ENCODE results near the gene SIAH2.

SIAH2 gene

DNA sequence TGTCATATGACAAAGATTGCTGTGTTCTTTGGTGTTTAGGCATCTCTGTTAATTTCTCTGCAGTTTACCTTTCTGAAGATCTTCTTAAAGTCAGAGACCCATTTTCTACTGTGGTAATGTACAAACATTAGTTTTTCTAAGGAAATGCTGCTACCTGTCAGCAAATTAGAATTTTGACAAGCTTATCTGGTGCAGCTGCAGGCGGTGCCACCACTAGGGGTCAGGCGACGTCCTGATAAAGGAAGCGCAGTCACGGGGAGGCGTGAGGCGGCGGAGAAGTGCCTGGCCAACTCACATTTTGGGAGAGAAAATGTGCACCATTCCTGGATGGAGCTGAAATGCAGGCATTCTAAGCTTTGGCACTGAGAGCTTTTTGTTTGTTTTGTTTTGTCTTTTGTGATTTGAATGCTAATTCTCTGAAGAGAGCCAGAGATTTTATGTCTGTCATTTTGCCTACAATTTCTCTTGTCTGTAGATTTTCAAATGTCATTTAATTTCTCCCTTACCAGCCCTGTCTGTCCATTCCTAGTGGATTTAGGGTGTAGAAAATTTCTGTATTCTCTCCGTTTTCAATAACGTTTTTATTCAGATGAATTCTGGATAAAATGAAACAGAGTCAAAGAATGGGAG is 24.9 kb upstream of the SIAH2 start:
- no peaks in the 10 kb centered on the region for H3K9me3 Mint-ChIP-seq
- peaks cover 0 to 4% of the 10 kb centered on the region in 2 donors for H3K4me1 Mint-ChIP-seq (ENCODE audit: low read depth in 2 of 2)
- DNase-seq, result peak; percentile 71 to 73 (median 72)
- no peaks in the 10 kb centered on the region for H3K27me3 Mint-ChIP-seq
- no peak overlapping the region for H3K4me3 Mint-ChIP-seq
- peak; percentile 99 for ATAC-seq (replicated peaks)
- no peak overlapping the region for H3K27ac Mint-ChIP-seq
- H3K36me3 Mint-ChIP-seq (ENCODE audit: insufficient read depth), result peaks cover 2% of the 10 kb centered on the region

DNA sequence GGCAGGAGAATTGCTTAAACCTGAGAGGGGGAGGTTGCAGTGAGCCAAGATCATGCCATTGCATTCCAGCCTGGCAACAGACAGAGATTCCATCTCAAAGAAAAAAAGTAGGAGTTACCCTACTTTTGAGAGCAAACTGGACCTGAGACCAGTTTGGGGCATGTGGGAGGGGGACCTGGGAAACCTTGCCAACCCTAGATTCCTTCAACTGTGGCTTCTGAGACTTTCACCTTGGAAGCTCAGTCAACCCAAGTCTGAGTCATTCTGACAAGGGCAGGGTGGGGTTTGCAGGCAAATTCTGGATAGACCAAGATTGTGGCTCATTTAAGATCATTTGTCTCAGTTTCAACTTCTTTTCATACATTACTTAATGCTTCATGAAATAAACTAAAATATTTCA is 23.8 kb upstream of the SIAH2 start:
- Mint-ChIP-seq H3K4me1 (ENCODE audit: low read depth in 2 of 2) (peaks cover 0 to 4% of the 10 kb centered on the region in 2 donors), H3K36me3 (ENCODE audit: insufficient read depth) (no peaks in the 10 kb centered on the region), H3K27me3 (no peaks in the 10 kb centered on the region), H3K4me3 (no peak overlapping the region), H3K27ac (no peak overlapping the region), H3K9me3 (no peaks in the 10 kb centered on the region)
- ATAC-seq (replicated peaks) (no peak), DNase-seq (no peak)

DNA sequence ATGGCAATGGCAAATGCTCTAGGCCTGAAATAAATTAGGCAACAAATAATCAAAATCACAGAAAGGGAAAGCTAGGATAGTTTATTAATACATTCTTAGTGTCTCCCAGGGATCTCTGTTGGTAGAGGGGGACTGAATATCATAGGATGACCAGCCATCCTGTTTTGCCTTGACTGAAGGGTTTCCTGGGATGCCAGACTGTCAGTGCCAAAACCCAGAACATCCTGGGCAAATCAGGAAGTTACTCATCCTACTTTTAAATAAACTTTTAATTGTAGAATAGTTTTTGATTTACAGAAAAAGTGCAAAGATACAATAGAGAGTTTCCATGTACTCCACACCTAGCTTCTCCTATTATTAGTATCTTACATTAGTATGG is 21.8 kb upstream of the SIAH2 start:
- Mint-ChIP-seq H3K4me3 (no peak overlapping the region), H3K36me3 (ENCODE audit: insufficient read depth) (no peaks in the 10 kb centered on the region), H3K27me3 (no peaks in the 10 kb centered on the region), H3K27ac (no peak overlapping the region), H3K9me3 (no peaks in the 10 kb centered on the region), H3K4me1 (ENCODE audit: low read depth in 2 of 2) (peaks cover 0 to 4% of the 10 kb centered on the region in 2 donors)
- ATAC-seq (replicated peaks), result no peak
- no peak for DNase-seq

DNA sequence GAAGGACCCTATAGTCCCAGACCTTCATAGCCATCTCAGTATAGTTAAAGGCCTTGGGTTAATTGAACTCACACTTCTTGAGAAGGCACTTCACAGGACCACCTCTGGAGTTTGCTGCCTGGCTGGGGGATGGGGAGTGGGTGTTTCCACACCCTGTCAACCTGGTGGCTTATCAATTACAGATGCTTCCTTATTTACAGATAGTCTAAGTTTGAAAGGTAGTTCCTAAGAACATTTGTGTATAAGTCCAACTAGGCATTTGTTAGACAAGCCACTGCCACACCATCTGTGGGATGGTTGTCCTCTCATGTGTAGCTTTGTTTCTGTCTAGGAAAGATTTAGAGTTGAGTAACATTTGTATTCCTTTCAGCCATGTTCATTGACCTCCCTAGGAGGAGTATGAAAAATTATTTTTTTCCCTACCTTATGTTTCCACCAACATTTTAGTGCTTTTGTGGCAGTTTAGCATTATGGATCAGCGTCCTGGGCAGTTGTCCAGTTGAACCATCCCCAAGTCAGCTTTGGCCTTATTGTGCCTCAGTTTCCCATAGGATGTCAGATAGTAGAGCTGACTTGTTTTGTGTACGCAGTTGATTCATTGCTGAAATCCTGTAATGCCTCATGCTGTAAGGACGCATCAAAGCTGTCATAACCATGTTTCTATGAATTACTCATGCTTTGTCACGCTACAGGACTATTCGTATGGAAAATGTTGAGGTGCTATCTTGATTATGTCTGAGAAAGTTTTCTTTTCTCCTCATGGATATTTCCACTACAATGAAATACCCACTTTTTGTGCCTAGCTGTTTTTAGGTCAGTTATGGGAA is 21.2 kb upstream of the SIAH2 start:
- H3K27me3 Mint-ChIP-seq, result no peaks in the 10 kb centered on the region
- no peak overlapping the region for H3K4me3 Mint-ChIP-seq
- no peaks in the 10 kb centered on the region for H3K9me3 Mint-ChIP-seq
- ATAC-seq (replicated peaks) (no peak), DNase-seq (no peak)
- no peak overlapping the region for H3K27ac Mint-ChIP-seq
- no peaks in the 10 kb centered on the region for H3K36me3 Mint-ChIP-seq (ENCODE audit: insufficient read depth)
- H3K4me1 Mint-ChIP-seq (ENCODE audit: low read depth in 2 of 2), result peaks cover 0 to 4% of the 10 kb centered on the region in 2 donors

DNA sequence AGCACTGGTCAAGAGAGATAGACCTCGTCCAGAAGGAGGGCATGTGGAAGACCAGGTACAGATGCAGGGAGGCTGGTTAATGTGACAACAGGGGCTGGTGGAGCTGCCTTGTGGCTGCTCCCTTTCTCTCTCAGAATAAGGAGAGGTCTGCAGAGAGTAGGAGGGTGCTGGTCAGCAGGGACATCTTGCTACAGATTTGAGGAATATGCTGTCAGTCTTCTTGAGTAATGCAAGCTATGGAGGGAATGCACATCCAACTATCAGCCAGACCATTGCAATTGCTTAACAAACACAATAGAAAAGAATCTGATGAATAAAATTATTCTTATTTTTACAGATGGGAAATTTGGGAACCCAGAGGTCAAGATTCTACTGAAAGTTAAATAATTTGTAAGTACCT is 20.3 kb upstream of the SIAH2 start:
- DNase-seq (no peak), ATAC-seq (replicated peaks) (no peak)
- Mint-ChIP-seq H3K4me3 (no peak overlapping the region), H3K4me1 (ENCODE audit: low read depth in 2 of 2) (peaks cover 0 to 4% of the 10 kb centered on the region in 2 donors), H3K36me3 (ENCODE audit: insufficient read depth) (no peaks in the 10 kb centered on the region), H3K27me3 (no peaks in the 10 kb centered on the region), H3K27ac (no peak overlapping the region), H3K9me3 (no peaks in the 10 kb centered on the region)

DNA sequence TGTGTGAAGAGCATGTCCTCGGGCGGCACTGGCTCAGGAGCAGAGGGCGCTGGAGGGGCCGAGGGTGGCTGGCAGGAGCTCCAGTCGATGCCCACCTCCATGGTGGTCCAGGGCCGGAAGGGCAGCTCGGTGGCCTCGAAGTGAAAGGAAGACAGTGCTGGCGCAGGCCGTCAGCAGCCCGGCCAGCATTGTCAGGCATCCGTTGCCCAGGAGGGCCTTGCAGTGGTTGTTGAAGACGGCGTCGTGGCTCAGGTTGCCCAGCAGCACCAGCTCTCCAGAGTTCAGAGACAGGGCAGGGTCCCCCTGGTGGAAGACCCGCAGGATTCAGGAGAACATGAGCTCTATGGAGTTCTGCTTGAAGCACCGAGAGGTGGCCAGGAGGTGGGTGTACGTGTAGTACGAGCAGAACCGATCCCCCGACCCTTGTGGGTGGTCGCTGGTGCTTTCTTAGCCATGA is 16.5 kb upstream of the SIAH2 start:
- Mint-ChIP-seq H3K4me1 (ENCODE audit: low read depth in 2 of 2) (no peaks in the 10 kb centered on the region), H3K36me3 (ENCODE audit: insufficient read depth) (no peaks in the 10 kb centered on the region), H3K9me3 (no peaks in the 10 kb centered on the region), H3K27me3 (peaks cover 6 to 7% of the 10 kb centered on the region in 2 donors), H3K27ac (no peak overlapping the region), H3K4me3 (no peak overlapping the region)
- no peak for ATAC-seq (replicated peaks)
- DNase-seq, result no peak

DNA sequence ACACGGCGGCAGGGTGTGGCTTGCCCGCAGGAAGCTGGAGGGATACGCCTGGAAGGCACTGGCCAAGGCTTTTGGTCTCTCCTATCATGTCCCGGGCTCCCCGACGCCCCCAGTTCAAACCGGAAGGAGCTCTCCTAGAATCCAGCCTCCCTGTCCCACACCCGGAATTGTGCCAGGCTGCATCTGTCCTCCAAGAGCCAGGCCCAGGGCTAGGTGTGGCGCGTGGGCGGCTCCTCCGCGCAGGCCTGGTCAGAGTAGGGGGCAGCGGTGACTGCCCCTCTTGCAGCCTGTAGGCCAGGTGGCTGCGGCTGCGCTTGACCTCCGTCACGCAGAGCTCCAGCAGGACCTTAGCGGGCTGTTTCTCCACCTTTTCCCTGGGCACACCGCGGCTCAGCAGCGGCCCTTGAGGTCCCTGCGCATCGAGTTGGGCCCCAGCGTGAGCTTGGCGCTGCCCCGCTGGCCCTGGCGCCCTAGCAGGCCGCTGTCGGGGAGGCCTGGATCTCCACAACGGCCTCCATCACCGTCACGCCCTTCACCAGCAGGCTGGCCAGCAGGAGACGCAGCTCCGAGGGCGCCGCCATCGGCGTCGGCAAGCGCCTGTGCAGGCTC is 15.9 kb upstream of the SIAH2 start:
- Mint-ChIP-seq H3K27me3 (peaks cover 6 to 7% of the 10 kb centered on the region in 2 donors), H3K4me1 (ENCODE audit: low read depth in 2 of 2) (no peaks in the 10 kb centered on the region), H3K4me3 (no peak overlapping the region), H3K36me3 (ENCODE audit: insufficient read depth) (no peaks in the 10 kb centered on the region), H3K9me3 (no peaks in the 10 kb centered on the region), H3K27ac (no peak overlapping the region)
- DNase-seq, result no peak
- ATAC-seq (replicated peaks), result no peak

DNA sequence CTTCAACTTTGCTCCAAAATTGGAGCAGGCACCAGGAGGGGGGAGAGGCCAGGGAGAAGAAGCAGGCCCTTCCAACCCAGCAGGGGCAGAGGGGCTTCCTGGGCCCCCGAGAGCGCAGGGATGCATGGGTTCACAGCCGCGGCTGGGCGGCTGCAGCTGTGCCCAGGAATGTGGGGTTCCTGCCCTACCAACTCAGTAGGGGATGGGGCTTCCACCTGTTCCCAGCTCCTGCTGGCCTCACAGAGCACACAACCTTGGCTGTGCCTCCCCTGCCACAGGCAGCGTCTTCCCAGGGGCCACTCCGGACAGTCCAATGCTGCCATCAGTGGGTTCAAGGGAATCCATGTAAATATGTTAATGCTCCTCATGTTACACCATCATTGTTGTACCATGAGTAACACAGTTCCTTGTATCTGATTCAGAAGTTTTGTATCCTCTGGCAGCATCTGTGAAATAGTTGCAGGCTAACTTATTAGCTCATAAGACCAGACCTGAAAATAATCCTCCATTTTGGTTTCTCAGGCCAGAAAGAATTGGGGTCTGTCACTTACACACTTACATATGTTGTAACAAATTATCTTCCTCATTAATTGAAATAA is 12.1 kb upstream of the SIAH2 start:
- Mint-ChIP-seq H3K4me3 (no peak overlapping the region), H3K27ac (no peak overlapping the region), H3K27me3 (peaks cover 6 to 25% of the 10 kb centered on the region in 2 donors), H3K4me1 (ENCODE audit: low read depth in 2 of 2) (no peaks in the 10 kb centered on the region), H3K36me3 (ENCODE audit: insufficient read depth) (peaks cover 2% of the 10 kb centered on the region), H3K9me3 (no peaks in the 10 kb centered on the region)
- ATAC-seq (replicated peaks), result no peak
- no peak for DNase-seq

DNA sequence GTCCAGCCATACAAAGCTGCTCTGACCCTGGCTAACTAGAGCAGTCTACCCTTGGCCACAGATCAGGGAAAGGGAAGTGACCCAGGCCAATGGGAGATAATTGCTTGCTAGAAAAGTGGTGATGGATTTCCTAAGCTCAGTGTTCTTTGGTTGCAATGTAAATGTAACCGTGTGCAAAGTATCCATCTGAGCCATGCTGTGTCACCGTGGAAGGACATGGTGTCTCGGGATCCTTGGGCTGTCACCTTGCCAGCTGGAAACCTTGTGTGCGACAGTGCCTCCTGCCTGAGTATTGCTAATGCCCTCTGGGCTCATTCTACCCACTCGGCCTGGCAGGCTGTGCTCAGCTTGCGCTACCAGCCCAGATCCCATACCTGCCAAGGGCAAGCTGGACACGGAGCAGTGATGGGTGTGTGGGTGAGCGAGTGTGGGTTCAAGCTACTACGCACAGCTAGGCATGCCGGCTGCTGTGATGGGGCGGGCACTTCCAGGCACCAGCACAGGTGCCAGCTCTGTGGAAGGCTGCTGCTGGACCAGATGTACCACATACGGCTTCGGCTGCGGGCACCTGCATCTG is 10.7 kb upstream of the SIAH2 start:
- Mint-ChIP-seq H3K4me3 (no peak overlapping the region), H3K9me3 (no peaks in the 10 kb centered on the region), H3K36me3 (ENCODE audit: insufficient read depth) (peaks cover 5% of the 10 kb centered on the region), H3K27ac (no peak overlapping the region), H3K4me1 (ENCODE audit: low read depth in 2 of 2) (no peaks in the 10 kb centered on the region), H3K27me3 (peaks cover 6 to 25% of the 10 kb centered on the region in 2 donors)
- DNase-seq (no peak), ATAC-seq (replicated peaks) (no peak)

DNA sequence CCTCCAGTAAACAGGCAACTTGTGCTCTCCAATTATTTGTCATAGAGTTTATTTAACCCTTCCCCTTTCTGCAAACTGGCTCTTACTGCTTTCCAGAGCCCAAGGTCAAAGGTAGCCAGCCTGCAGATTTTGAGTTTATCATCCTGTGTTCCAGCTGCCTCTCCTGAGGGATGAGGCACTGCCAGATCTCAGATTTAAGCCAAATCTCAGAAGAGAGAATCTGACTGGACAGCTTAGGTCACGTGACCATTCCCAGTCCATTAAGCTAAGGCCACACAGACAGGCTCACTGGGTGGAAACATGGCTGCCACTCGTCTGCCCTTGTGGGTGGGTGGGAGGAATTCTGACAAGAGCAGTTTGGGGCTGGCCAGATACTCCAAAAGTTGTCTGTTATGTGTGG is 8.6 kb upstream of the SIAH2 start:
- no peak for DNase-seq
- Mint-ChIP-seq H3K36me3 (ENCODE audit: insufficient read depth) (peaks cover 8% of the 10 kb centered on the region), H3K4me1 (ENCODE audit: low read depth in 2 of 2) (no peaks in the 10 kb centered on the region), H3K9me3 (no peaks in the 10 kb centered on the region), H3K4me3 (no peak overlapping the region), H3K27ac (peak overlapping the region in 1 of 2 donors; percentile 35), H3K27me3 (peaks cover 0 to 18% of the 10 kb centered on the region in 2 donors)
- no peak for ATAC-seq (replicated peaks)

DNA sequence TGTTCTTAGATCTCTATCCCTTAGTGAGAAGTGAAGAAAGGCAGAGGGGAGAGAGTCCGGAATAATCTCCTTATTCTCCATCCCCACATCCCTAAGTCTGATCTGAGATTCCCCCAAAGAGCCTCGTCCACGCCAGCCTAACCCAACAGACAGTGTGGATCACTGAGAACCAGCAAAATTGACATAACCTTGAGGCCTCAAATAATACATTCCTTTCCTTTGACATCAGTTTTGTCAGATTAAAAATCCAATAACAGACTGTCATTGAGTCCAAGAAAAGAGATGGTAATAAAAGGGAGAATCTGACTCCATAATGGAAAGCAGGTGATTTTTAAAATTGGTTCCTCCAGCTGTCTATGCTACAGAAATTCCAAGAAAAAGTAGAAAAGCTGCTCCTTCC is 7.7 kb upstream of the SIAH2 start:
- no peaks in the 10 kb centered on the region for H3K9me3 Mint-ChIP-seq
- H3K27me3 Mint-ChIP-seq, result peaks cover 0 to 18% of the 10 kb centered on the region in 2 donors
- DNase-seq (no peak), ATAC-seq (replicated peaks) (no peak)
- H3K4me3 Mint-ChIP-seq, result no peak overlapping the region
- H3K36me3 Mint-ChIP-seq (ENCODE audit: insufficient read depth), result peaks cover 8% of the 10 kb centered on the region
- no peaks in the 10 kb centered on the region for H3K4me1 Mint-ChIP-seq (ENCODE audit: low read depth in 2 of 2)
- no peak overlapping the region for H3K27ac Mint-ChIP-seq

DNA sequence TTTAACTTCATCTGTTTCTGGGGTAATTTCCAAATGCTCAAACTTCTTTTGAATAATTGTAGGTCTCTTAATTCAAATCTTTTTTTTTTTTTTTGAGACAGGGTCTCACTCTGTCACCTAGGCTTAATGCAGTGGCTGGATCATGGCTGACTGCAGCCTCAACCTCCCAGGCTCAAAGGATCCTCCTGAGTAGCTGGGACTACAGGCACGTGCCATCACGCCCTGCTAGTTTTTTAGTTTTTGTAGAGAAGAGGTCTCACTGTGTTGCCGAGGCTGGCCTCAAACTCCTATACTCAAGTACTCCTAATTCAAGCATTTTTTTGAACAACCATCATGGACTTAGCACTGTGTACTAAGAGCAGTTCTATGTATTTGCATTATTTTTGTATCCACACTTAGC is 3.8 kb upstream of the SIAH2 start:
- Mint-ChIP-seq H3K27me3 (peaks cover 0 to 9% of the 10 kb centered on the region in 2 donors), H3K4me1 (ENCODE audit: low read depth in 2 of 2) (peaks cover 13 to 14% of the 10 kb centered on the region in 2 donors), H3K27ac (no peak overlapping the region), H3K4me3 (no peak overlapping the region), H3K9me3 (no peaks in the 10 kb centered on the region), H3K36me3 (ENCODE audit: insufficient read depth) (peaks cover 24% of the 10 kb centered on the region)
- no peak for DNase-seq
- ATAC-seq (replicated peaks), result no peak

DNA sequence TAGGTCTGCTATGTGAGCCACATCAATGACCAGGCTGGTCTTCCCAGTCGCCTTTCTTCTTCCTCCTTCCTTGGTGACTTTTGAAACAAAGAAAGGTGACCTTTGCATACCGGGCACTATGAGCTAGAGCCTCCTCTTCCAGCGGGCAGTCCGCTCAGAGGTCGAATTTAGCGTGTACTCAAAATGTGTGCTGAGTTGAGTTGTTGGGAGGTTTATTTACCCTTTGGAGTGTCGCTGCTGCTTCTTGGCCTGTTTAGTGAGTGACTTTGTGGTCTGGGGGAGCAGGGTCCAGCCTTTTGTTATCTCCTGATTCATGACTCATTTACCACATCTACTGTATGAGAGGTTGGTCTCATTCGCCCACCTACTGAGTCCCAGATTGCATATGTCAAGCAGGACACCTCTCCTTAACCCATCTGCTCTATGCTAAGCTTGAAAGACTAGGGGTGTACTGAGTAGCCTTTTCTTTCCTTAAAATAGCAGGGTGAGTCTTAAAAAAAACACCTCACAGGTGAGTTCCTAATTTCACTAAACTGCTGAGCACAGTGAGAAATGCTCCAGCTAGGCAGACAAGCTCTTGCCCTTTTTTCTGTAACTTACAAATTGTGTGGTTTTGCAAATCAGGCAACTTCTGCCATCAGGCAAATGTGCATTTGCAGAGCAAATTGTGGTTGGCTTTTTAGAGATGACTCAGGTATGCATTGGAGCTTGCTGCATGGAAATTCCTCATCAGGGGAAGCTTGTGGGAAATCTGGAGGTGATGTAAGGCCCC is 3.2 kb upstream of the SIAH2 start:
- peaks cover 14 to 20% of the 10 kb centered on the region in 2 donors for H3K4me1 Mint-ChIP-seq (ENCODE audit: low read depth in 2 of 2)
- H3K4me3 Mint-ChIP-seq, result no peak overlapping the region
- no peak for DNase-seq
- peaks cover 0 to 4% of the 10 kb centered on the region in 2 donors for H3K27me3 Mint-ChIP-seq
- H3K27ac Mint-ChIP-seq, result peak overlapping the region in 1 of 2 donors; percentile 49
- H3K9me3 Mint-ChIP-seq, result no peaks in the 10 kb centered on the region
- ATAC-seq (replicated peaks), result no peak
- H3K36me3 Mint-ChIP-seq (ENCODE audit: insufficient read depth), result peaks cover 28% of the 10 kb centered on the region
